HG03521 (cell line): ENCODE data around the gene GET4.

Experiments
- ATAC-seq: cut with Tn5 transposase; IDR thresholded peaks from one replicate; pipeline ENCODE4 v1.9.1; 2021; ENCODE audit warnings: mild to moderate bottlenecking, moderate library complexity; ENCODE audit not compliant: unreplicated experiment

The GET4 gene

DNA sequence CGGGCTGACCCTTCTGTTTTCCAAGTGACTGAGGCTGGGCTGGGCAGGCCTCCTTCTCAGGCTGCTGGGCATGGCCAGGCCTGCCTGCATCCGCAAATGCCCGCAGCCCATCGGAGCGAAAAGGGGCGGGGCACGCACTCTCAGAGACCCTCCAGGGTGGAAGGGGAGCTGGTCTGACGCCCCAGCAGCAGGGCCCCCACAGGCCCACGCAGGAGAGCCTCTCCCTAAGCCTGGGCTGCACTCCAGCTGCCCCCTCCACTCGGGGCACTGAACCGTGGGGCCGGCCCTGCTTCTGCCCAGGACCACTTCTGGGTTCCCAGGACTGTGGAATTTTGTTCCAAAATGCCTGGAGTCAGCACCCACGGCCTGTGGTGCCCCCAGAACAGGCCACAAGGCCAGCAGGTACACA lies 68.8 kb downstream of the GET4 start:
- no peak for ATAC-seq

DNA sequence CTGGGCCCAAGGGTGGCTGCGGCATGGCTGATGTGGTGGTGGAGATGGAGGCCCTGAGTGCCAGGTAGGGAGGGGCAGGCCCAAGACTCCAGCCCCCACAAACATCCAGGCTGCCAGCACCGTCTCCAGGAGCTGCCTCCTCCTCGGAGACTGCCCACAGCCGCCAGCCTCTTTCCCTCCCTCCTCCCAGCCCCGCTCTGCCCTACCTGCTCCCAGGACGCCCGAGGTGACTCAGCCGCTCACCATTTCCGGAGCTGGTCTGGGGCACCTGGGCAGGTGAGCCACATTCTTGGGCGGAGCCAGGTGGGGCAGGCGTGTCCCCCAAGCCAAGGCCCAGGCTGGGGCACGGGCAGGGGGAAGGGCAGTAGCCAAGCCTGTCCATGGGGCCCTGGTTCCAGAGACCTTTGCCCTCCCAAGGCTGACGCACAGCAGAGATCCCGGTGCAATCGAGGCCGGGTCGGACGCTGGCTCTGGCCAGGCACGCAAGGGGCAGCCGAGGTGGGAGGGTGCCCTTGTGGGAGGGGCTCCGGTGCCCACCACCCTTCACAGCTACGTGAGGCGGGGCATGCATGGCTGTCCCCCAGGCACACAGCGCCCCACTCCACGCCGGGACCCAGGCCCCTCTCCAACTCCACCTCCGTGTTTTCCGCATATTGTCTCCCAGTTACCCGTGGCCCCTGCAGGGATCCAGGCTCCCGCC lies 69.4 kb downstream of the GET4 start:
- ATAC-seq: no peak
